T-helper 2 cell treated with Interferon-gamma antibody and Interleukin-4, amounts not matched to agents 100 ng/mL and 5 ng/mL, for 36 hours (primary cell): ENCODE data around the gene SLC5A3. TPM values are rescaled to one million over a fixed set of nuclear protein-coding genes. Genes with fewer than 3 reads are reported as not detected.

ENCODE experiments used
- intact Hi-C: fragments of 100-400 bp; cut with micrococcal nuclease; formaldehyde crosslinking; loops from one replicate; pipeline ENCODE4 v1.15.1; 2023
- total RNA-seq: library from RNA; stranded (reverse); gene quantifications from 2 replicates; pipeline ENCODE4 v1.2.3, GENCODE V29; 2022

The SLC5A3 gene
- total RNA-seq, 1 donor from 2014 or later = 31.1 TPM

- intact Hi-C loops = no loop called here
Observed at GRCh38 chr21:34065027-34065426, 8.4 kb upstream of the SLC5A3 start.

GRCh38 chr21:34071683-34072082 lies 1.7 kb upstream of the SLC5A3 start:
- intact Hi-C loops = loop anchor here (2.0 kb wide), 1 partner anchor 95 kb away; no protein-coding TSS in a partner anchor

DNA sequence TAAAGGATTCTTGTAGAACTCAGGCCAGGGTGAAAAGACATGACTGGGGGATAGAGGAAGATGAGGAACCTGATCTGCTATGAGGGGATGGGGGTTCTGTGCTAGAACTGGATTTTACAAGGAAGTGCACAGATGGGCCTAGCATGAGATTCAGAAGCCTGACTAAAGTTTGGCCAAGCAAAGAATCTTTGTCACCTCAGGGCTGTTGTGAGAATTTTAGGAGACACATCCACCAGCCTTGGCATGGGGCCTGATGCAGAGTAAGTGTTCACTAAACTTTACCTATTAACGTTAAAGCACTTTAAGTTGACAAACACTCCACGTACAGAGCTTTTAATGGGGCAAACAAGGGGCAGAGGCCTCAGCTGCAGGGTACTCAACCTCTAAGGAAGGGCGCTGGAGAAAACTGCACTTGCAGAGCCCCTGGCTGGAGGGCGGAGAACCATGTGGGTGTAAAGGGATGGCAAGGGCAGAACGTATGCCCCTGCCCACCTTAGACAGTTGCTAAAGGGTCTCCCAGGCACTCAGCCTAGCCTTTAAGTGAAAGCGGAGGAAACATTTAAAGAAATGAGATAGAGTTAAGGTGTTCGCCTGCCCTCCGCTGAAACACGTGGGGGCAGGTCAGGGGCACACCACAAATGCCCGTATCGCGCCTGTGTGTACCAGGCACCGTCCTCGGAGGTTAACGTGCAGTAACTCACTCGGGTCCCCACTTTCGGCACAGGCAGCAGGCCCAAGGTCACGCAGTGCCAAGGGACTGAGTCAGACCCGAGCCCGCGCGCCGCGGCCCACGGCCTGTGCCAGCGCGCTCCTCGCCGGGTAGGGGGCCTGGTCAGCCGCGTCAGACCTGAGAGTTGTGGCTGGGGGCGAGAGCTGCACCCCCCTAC lies 990 bp upstream of the SLC5A3 start:
- intact Hi-C loops = loop anchor here (1.0 to 2.0 kb wide), 3 partner anchors 96 to 431 kb away; partner anchors contain the start of gene CRYZL1

DNA sequence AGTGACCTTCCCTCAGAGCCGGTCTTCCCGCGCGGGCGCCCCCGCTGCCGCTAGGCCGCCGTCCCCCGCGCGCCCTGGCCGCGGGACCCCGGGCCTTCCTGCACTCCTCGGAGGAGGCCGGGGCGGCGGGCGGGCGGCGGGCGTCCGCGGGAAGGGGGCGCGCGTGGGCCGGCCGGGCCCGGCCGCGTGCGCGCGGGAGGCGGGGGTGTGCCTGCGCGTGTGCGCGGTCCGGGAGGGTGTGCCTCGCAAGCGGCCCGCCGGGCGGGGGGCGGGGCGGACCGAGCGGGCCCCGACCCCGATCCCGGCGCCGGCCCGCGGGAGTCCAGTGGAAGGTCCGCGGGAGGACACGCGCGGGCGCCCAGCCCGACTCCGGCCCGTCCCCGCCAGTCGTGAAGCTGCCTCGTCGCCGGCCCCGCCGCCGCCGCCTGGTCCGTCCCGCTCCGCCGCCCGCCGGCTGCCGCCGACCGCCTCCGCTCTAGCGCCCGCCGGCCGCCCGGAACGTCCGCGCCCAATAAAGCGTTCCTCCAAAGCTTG lies 438 bp downstream of the SLC5A3 start:
- intact Hi-C loops = loop anchor here (1.0 to 2.0 kb wide), 3 partner anchors 97 to 433 kb away; partner anchors contain the start of gene CRYZL1

DNA sequence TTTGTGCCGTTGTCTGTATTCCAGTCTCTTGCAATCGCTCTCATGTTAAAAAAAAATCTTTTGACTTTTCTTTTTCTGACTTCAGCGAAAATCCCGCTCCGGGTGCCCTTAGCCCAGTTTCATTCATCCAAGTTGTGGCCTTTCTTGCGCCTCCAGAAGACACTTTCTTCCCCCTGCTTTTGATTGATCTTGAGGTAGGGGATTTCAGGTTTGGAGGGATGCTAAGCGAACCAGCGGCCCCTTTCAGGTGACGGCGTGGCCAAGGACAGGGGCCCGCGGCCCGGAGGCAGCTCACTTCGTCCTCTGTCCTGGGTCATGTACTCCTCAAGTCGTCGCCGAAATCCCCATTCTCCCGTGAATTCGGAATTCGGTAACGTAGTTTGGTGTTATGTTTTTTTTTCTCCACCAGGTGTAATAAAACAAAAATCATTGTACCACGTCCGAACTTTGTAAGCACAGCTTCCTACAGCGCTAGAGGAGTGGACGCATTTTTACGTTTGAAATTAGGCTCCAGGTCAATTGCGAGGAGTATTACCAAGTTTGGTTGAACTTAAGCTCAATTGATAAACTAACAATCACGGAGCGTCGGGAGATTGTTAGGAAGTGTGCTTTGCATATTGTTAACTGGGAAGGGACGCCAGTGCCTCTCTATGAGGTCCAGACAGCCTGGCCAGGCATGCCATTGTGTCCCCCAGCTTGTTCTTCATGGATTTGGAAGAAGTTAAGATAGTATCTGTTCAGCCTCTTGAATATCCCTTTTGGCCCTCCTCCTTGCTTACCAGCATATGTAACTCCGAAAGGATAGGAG lies 1.1 kb downstream of the SLC5A3 start:
- intact Hi-C loops = loop anchor here (5.0 kb wide), 3 partner anchors 53 to 273 kb away; no protein-coding TSS in a partner anchor

GRCh38 chr21:34075091-34075425 lies 1.7 kb downstream of the SLC5A3 start:
- intact Hi-C loops = loop anchor here (5.0 kb wide), 3 partner anchors 52 to 272 kb away; no protein-coding TSS in a partner anchor

- intact Hi-C loops = loop anchor here (5.0 kb wide), 3 partner anchors 51 to 271 kb away; no protein-coding TSS in a partner anchor
Observed at GRCh38 chr21:34075760-34076660, 2.6 kb downstream of the SLC5A3 start.

GRCh38 chr21:34076835-34077234 lies 3.5 kb downstream of the SLC5A3 start:
- intact Hi-C loops = loop anchor here (5.0 kb wide), 3 partner anchors 50 to 270 kb away; no protein-coding TSS in a partner anchor

DNA sequence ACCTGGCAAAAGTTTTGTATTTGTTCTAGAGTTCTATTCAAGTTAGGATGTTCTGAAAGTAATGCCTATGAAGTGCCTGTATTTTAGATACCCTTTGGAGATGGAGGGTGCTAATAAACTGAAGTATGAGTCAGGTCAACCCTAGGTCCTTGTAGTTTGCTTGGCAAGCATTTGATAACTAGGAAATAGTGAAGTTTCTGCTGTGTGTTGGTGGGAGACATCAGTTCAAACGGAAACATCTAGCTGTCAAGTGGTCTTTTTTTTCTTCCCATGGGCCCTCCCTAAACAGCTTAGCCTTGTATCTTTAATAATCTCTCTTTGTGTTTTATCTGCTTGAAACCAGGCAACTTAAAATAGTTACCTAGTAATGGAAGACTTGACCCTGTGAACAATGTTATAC lies 4.5 kb downstream of the SLC5A3 start:
- intact Hi-C loops = loop anchor here (5.0 kb wide), 3 partner anchors 49 to 269 kb away; no protein-coding TSS in a partner anchor

DNA sequence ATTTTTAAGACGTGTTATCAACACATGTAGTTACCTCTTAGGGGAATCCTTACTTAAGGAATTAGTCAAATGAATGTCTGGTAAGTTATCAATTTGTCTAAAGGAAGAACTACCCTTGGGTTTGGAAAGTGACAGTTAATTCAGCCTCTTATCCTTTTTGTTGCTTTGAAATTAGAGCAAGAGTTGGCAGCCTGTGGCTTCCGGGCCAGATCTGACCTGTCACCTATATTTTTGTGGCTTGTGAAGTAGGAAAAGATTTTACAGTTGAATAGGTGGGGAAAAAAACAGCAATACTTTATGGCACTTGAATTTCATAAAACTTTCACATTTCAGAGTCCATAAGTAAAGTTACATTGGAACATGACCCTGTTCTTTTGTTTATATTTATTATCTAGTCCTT lies 5.5 kb downstream of the SLC5A3 start:
- intact Hi-C loops = loop anchor here (5.0 kb wide), 3 partner anchors 48 to 268 kb away; no protein-coding TSS in a partner anchor

DNA sequence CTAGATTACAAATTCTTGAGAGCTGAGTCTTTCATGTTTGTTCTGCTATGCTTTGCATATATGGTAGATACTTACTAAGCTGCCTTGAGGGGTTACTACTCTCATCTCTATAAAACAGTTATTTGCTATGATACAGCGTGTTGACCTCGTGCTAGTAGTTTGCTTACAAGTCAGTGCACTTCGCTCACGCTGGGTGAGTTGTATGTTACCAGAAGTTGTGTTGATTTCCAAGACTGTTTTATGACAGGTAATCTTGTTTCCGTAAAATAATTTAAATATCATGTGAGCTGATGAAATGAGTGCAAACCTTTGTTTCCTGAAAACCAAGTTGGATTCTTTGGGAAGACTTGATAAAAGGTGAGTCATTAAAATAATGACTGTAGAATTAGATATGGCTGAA lies 7.3 kb downstream of the SLC5A3 start:
- intact Hi-C loops = no loop called here

DNA sequence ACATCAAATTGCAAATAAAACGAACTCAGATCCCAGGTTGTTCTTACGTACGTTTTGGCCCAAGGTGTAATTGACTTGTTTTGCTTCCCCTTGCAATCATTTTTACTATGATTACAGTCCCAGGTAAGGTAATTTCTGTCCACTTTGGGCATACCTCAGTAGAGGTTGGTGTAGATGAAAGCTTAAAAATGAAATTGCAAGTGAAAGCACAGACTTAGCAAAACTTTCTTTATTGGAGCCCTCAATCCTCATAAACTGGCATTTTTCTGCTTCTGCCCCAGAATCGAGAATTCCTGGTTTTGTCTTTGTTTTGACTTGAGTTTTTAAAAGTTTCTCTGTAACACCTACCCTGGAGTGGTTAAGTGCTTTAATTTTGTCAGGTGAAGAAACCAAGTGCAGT lies 9.4 kb downstream of the SLC5A3 start:
- intact Hi-C loops = no loop called here

DNA sequence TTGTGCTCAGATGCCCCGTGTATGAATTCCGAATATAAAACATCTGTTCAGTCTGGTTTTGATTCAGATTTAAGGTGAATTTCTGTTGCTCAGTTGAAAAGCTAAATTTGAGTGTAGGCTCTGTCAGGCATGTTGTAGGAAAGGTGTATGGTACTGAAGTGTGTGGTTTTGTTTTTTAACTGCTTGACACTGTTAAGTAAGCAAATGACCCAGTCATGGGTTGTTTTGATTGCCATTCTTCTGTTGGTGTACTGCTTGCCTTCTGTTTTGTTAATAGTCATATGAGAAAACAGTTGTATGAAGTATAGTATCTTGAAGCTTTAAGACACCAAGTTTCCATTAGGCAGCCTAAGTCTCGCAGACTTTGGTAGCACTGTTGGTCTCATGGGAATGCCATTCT lies 10.0 kb downstream of the SLC5A3 start:
- intact Hi-C loops = no loop called here

- intact Hi-C loops = loop anchor here (5.0 kb wide), 1 partner anchor 107 kb away; no protein-coding TSS in a partner anchor
Observed at GRCh38 chr21:34085129-34085528, 11.8 kb downstream of the SLC5A3 start.

- intact Hi-C loops = loop anchor here (5.0 kb wide), 1 partner anchor 105 kb away; no protein-coding TSS in a partner anchor
Observed at GRCh38 chr21:34086887-34087306, 13.5 kb downstream of the SLC5A3 start.

DNA sequence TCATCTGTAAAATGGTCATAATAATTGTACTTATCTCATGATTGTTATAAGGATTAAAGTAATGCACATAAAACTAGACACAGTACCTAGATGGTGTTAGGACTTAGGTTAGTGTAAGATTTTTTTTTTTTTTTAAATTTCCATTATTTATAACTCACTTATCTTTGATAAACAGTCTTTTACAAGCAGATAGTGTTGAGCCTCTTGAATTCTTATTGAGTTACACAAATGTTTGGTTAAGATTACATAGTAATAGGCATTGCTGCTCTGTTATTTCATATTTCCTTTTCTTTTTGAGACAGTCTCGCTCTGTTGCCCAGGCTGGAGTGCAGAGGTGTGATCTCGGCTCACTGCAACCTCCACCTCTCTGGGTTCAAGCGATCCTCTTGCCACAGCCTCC lies 15.4 kb downstream of the SLC5A3 start:
- intact Hi-C loops = loop anchor here (5.0 kb wide), 1 partner anchor 104 kb away; no protein-coding TSS in a partner anchor

GRCh38 chr21:34091032-34091431 lies 17.7 kb downstream of the SLC5A3 start:
- intact Hi-C loops = loop anchor here (5.0 kb wide), 1 partner anchor 36 kb away; no protein-coding TSS in a partner anchor

DNA sequence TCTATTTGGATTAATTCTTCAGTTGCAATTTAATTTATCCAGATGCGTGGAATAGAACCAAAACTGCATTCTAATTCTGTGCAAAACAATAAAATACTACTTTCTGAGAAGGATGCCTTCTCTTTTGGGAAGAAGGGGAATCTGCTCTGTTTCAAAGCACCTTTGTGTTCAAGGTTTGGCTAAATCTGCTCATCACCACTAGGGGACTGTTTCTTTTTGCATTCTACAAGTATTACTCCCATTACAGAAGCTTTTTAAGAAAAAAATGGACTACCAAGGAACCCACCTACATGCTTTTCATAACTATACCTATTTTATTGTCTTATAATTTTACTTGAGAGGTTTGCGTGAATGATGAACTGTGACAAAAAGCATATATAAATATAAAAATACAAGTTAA lies 18.2 kb downstream of the SLC5A3 start:
- intact Hi-C loops = loop anchor here (5.0 kb wide), 1 partner anchor 36 kb away; no protein-coding TSS in a partner anchor

- intact Hi-C loops = loop anchor here (5.0 kb wide), 1 partner anchor 35 kb away; no protein-coding TSS in a partner anchor
Observed at GRCh38 chr21:34092262-34092921, 19.0 kb downstream of the SLC5A3 start.
